ENCODE measurements around the gene KANK2.

- TF ChIP-seq EZH2 (IDR thresholded peaks at IDR 0.05) = no peak
- no peak; the same call in 1 of the 2 replicates for TF ChIP-seq POLR2AphosphoS5 (IDR thresholded peaks at IDR 0.05; ENCODE audit: borderline replicate concordance, low read depth, low read length)
- TF ChIP-seq FOXP2 (optimal IDR thresholded peaks at IDR 0.05; ENCODE audit: control extremely low read depth, extremely low read length, insufficient read depth) = no peak
Measured at GRCh38 chr19:11141937-11142527, 55.3 kb downstream of the KANK2 start.

Data from SK-N-MC (cell line).